ENCODE results near the gene SPTAN1. TPM values are rescaled to one million over a fixed set of nuclear protein-coding genes. Genes with fewer than 3 reads are reported as not detected.

Gene SPTAN1
- total and polyA plus RNA-seq, 2 of the 4 experiments (the other 2 are of a cell fraction): 275 to 327 TPM

- H2BK20ac ChIP-seq (ENCODE audit: low read depth, low read length): no peak overlapping the region
- peaks cover 3% of the 10 kb centered on the region; the same call in 1 of the 2 replicates for H4K20me1 ChIP-seq (ENCODE audit: insufficient read depth, low read length)
Observed at GRCh38 chr9:128626181-128626580, 73.8 kb downstream of the SPTAN1 start.

More at GRCh38 chr9:128626181-128626580, 73.8 kb downstream of the SPTAN1 start:
- Histone ChIP-seq H3K79me1 (ENCODE audit: low read depth in 1 of 2, low read length in 2 of 2) (peaks cover 7 to 24% of the 10 kb centered on the region in 2 experiments; a peak in 3 of 4 replicates), H3K27ac (ENCODE audit: insufficient read depth, low read length) (no peak overlapping the region), H2BK15ac (ENCODE audit: low read depth, low read length) (no peak overlapping the region), H3K36me3 (ENCODE audit: control insufficient read depth, insufficient read depth, low read length) (peaks cover 85% of the 10 kb centered on the region), H2AFZ (replicated peaks; ENCODE audit: low read length, poor library complexity) (no peak overlapping the region), H3K4ac (ENCODE audit: low read depth, low read length) (no peak overlapping the region), H2AK5ac (ENCODE audit: low read depth, low read length) (no peak overlapping the region), H4K91ac (ENCODE audit: insufficient read depth, low read depth, low read length) (no peak overlapping the region), H3K23ac (ENCODE audit: low read depth, low read length) (no peak overlapping the region), H2BK120ac (ENCODE audit: low read depth, low read length) (no peak overlapping the region), H3K4me1 (ENCODE audit: control insufficient read depth, insufficient read depth, low read length) (no peaks in the 10 kb centered on the region), H3K9me3 (ENCODE audit: control insufficient read depth, insufficient read depth, low read length) (no peaks in the 10 kb centered on the region), H3K18ac (ENCODE audit: low read depth, low read length) (no peak overlapping the region), H4K5ac (ENCODE audit: low read depth, low read length) (no peak overlapping the region), H2AK9ac (replicated peaks; ENCODE audit: low read depth, low read length, poor library complexity) (no peak overlapping the region), H2BK5ac (ENCODE audit: low read depth, low read length, poor library complexity, severe bottlenecking) (no peak overlapping the region), H3K27me3 (ENCODE audit: control insufficient read depth, insufficient read depth, low read length) (no peaks in the 10 kb centered on the region), H3K56ac (ENCODE audit: extremely low read depth, insufficient read depth, low read length) (no peak overlapping the region), H4K8ac (ENCODE audit: low read depth in 2 of 2, low read length in 2 of 2) (no peak overlapping the region), H3K9ac (ENCODE audit: low read depth, low read length) (no peak overlapping the region), H3K4me3 (ENCODE audit: insufficient read depth, low read depth, low read length) (no peak overlapping the region), H3K14ac (replicated peaks; ENCODE audit: low read depth, low read length) (no peak overlapping the region), H3K9me1 (ENCODE audit: insufficient read depth, low read length) (no peaks in the 10 kb centered on the region), H3K4me2 (ENCODE audit: low read depth, low read length) (no peak overlapping the region)
- CTCF ChIA-PET: no interaction called here
- dilution Hi-C loops (cut with HindIII; ENCODE audit: low sequenced_read_pairs, unreplicated experiment): no loop called here
- POLR2A ChIA-PET (ENCODE audit: unreplicated experiment): no interaction called here
- 75% methylated on average over 7 of the region's 16 CpGs; no CpG with 5 or more reads in 1 of the 2 experiments for WGBS, 2 experiments (ENCODE audit: extremely low coverage in 2 of 2, insufficient read length in 1 of 2)
- ATAC-seq (ENCODE audit: low read depth) (no peak), DNase-seq (no peak)
- intact Hi-C loops (cut with micrococcal nuclease): no loop called here
- BruUV-seq (replicated peaks): TSS peak; percentile 97
- no peak for TF ChIP-seq CTCF (conservative IDR thresholded peaks at IDR 0.05; ENCODE audit: low read depth, low read length)
- TF ChIP-seq RCOR1 (IDR thresholded peaks at IDR 0.05; ENCODE audit: insufficient replicate concordance, low read length): no peak
- no peak for TF ChIP-seq POLR2A (IDR thresholded peaks at IDR 0.05; ENCODE audit: low read depth, low read length)
- TF ChIP-seq MAFK (IDR thresholded peaks at IDR 0.05; ENCODE audit: low read depth, low read length): no peak
- TF ChIP-seq CEBPB (IDR thresholded peaks at IDR 0.05; ENCODE audit: low read depth, low read length): no peak
- TF ChIP-seq FOS (IDR thresholded peaks at IDR 0.05; ENCODE audit: low read depth, low read length): no peak
- TF ChIP-seq BHLHE40 (IDR thresholded peaks at IDR 0.05; ENCODE audit: low read depth, low read length): no peak
- no peak for TF ChIP-seq NFE2L2 (IDR thresholded peaks at IDR 0.05; ENCODE audit: low read depth, low read length)
- TF ChIP-seq ELK1 (IDR thresholded peaks at IDR 0.05; ENCODE audit: borderline replicate concordance, low read depth, low read length): no peak
- TF ChIP-seq RFX5 (IDR thresholded peaks at IDR 0.05; ENCODE audit: low read depth, low read length): no peak
- TF ChIP-seq SMC3 (IDR thresholded peaks at IDR 0.05; ENCODE audit: low read depth, low read length): no peak
- no peak for TF ChIP-seq RAD21 (IDR thresholded peaks at IDR 0.05; ENCODE audit: low read length)
- TF ChIP-seq CHD1 (IDR thresholded peaks at IDR 0.05; ENCODE audit: low read depth, low read length): no peak
- no peak for TF ChIP-seq USF2 (IDR thresholded peaks at IDR 0.05; ENCODE audit: low read depth, low read length)
- no peak for TF ChIP-seq MXI1 (IDR thresholded peaks at IDR 0.05; ENCODE audit: borderline replicate concordance, low read depth, low read length)
- in situ Hi-C loops (cut with MboI; ENCODE audit: low sequenced_read_pairs): no loop called here
